DMS79 treated with DMSO at 0.1 percent for 48 hours (cell line): ENCODE measurements around the gene CNTNAP1.

Experiments
- DNase-seq: peaks from one replicate; lab custom pipeline; 2025; lab: John Stamatoyannopoulos, UW

Gene CNTNAP1

DNA sequence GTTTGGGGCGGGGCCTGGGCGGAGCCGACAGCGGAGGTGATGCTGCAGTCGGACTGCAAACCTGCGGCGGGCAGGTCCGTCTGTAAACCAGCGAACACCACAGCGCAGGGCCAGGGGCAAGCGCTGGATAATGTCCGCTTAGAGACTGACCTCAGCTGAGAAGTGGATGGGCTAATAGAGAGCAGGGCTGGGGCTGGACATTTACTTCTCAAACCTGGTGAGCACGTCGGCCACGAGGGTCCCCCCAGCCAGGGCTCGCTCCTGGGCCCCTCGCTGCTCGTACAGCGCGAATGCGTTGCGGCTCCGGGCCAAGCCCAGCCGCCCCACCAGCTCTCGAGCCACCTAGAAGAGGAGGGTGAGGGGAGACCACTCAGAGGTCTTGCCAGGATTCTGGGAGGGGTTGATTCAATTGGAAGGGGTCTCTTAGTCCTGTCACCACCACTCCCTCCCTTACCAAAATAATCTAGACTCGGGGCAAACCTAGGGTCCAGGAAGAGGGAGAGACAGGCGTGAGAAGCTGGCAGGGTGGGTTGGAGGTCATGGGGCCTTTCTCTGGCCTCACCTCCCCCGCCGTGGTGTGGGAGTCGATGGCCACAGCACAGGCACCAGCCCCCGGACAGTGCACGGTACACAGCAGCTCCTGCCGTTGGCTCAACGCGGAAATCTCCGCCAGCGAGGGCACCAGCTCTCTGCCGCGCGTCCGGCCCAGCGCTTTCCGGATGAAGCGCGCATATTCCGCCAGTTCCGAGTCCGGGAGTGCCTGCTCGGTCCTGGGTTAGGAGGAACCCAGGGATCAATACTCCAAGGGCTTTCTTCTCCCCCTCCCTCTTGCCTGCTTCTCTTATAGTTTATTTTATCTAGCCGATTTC lies 11.3 kb upstream of the CNTNAP1 start:
- no peak for DNase-seq

DNA sequence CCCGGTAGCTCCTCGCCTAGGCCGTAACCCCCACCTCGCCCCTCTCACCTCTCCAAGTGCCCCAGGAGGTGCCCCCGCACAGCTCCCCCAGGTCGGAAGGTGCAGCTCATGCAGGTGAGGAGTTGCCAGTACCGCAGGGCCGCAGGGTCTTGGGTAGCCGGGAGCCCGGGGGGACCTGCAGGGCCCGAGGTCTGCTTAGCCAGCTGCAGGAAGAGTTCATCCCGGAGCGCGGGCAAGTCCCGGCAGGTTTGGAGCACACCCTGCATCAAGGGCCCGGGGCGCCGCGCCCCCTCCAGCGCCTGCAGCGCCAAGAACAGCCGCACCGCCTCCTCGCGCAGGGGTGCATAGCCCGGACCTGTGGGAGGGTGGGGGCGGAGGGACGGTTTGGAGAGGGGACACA lies 10.3 kb upstream of the CNTNAP1 start:
- peak; percentile 77 for DNase-seq

DNA sequence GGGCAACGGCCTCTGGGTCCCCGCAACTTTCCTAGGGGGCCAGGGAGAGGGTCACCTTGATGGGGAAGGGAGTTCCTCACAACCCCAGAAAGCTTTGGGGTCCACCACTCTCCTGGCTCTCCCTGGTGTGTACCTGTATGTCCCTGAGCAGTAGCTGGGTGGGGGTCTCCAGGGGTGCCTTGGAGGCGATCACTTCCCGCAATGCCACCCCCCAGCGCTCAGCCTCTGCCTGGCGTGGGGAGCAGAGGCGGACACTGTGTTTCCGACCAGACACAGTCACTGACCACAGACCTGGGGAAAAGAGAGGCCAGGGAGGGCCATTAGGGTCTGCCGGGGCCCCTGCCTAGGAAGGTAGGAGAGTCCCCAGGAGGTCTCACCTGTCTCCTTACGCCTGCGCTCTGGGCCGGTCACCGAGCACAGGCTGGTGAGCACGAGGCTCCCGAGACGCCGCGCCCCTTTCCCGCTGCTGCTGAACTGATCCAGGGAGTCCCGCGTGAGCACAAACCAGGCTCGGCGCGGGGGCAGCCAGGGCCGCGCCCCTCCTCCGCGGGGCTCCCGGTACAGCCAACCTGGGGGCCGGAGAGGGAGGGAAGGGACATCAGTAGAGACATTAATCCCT lies 9.0 kb upstream of the CNTNAP1 start:
- no peak for DNase-seq

DNA sequence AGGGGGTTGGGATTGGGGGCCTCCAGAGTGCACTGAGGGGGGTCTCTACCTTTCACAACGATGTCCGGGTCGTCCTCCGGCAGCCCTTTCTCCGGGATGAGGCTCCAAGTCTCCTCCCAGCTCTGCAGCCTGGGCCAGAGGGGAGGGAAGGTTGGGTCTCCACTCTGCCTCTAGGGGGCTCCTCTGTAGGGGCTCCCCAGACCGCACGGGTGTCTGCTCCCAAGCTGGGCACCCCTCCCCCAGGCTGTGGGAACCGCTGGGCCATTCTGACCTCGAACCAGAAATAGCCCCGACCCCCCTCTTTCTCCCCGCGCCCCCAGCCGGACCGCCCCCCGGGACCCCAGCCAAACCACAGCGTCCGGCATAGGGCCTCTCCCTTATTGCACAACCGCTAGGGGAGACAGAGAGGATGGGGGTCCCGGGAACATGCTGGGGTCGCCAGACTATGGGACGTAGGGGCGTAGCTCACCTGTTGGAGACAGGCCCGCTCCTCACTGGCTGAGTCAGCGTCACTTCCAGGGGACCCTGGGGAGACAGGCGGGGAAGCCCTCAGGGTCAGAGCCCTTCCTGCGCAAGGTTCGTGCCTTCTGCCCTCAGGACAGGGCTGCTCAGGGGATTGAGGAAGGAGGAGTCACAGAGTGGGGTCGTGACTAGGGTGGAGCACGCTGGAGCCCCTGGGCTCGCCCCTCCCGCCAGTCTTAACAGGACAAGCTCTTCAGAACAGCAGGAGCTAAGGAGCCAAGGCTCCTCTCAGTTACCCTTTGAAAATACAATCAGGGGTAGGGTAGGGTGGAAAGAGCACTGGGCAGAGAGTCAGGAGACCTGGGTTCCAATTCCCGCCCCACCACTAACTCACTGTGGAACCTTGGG lies 8.2 kb upstream of the CNTNAP1 start:
- DNase-seq, result peak; percentile 49

DNA sequence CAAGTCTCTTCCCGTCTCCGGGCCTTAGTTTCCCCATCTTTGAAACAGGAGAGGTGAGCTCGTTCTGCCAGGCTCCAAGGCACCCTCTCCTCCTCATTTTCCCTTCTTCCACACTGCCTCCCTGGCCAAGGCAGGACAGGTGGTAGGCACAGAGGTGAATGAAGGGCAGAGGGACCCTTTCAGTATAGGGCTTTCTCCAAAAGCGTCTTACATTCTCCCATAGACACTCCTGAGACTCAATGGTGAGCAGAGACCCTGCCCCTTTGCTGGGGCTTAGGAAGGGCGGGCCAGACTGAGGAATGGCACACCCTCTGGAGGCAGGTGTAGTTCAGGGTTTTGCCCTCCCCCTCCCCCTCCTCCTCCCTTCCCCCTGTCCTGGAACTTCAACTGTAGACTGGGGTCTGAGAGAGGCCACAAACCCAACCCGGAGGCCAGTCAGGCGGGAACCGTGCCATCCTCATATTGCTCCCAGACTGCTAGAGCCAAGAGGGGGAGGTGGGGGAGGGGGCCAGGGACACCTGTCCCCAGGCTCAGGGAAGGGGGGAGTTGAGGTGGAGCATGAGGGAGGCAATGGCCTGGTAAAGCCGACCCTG lies 7.5 kb upstream of the CNTNAP1 start:
- DNase-seq, result peak; percentile 69

DNA sequence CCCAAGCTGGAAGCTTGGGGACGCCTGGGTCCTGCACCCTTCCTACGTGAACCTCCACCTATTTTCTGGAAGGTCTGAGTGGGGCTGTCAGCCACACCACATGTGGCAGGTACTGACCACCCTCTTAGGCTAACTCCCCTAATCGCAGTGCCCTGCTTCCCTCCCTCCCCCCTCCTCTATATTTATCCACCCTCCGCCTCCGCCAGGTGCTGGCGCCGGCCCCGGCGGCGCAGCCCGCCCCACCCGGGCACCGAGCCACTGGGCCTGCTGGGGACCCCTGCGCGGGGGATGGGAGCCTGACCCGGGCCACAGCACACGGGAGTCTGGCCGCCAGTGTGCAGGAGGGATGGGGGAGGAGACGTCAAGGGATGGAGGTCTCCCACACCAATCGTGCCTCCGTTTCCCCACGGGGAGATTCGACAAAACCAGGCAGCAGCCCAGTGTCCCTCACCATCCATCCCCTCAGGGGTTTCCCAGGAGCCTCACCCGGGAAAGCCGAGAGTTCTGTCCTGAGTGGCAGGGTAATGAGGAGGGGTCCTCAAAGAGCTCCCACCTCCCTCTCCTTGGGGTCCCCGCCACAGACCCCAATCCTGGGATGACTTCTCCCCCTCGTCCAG lies 6.9 kb upstream of the CNTNAP1 start:
- peak; percentile 69 for DNase-seq

DNA sequence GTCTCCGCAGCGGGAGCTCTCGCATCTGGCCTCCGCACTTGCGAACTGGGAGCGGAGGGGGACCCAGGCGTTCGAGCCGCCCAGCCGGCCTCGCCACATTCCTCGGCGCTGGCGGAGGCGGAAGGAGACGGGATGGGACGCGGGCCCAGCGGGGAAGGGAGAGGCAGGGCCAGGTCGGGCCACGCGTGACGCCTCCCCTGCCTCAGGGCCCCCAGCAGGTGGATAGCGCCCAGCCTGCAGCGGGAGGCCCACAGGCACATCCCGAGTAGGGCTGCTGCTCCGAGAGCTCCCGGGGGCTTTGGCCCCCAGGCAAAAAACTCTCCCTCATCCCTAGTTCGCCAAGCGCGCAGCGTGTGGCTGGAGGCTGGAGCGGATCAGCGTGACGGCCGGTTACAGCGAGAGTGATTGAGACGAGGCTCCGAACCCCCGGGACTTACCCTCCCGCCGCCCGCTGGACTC lies 6.3 kb upstream of the CNTNAP1 start:
- DNase-seq, result peak; percentile 45

DNA sequence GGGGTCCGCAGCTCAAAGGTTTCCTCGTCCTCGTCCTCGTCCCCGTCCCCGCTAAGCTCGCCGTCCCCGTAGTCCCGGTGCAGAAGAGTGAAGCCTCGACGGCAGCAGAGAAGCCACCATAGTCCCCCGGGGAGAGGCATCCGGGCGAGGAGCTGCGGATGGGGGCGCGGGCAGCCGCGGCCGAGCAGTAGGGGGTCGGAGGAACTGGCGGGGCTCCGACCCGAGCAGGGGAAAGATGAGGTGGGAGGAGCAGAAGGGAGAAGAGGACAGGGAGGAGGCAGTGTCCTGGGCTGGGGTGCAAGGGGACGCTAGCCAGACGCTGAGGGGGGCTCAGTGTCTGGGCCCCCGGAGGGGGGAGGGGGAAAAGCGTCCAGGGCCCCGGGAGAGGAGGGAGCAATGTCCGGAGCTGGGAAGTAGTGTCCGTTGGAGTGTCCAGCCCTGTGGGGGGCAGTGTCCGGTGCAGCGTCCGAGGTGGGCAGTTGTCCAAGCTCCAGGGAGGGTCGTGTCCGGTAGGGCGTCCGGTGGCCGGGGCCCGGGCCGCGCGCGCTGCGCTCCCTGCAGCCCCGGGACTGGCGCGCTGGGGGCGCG lies 5.8 kb upstream of the CNTNAP1 start, which contains the start of gene PLEKHH3:
Gene PLEKHH3, minus strand, starts transcription at position 571 of the 588 bp plus-strand sequence. Its CDS starts 431 bp downstream, at position 140.
- DNase-seq, result peak; percentile 45

DNA sequence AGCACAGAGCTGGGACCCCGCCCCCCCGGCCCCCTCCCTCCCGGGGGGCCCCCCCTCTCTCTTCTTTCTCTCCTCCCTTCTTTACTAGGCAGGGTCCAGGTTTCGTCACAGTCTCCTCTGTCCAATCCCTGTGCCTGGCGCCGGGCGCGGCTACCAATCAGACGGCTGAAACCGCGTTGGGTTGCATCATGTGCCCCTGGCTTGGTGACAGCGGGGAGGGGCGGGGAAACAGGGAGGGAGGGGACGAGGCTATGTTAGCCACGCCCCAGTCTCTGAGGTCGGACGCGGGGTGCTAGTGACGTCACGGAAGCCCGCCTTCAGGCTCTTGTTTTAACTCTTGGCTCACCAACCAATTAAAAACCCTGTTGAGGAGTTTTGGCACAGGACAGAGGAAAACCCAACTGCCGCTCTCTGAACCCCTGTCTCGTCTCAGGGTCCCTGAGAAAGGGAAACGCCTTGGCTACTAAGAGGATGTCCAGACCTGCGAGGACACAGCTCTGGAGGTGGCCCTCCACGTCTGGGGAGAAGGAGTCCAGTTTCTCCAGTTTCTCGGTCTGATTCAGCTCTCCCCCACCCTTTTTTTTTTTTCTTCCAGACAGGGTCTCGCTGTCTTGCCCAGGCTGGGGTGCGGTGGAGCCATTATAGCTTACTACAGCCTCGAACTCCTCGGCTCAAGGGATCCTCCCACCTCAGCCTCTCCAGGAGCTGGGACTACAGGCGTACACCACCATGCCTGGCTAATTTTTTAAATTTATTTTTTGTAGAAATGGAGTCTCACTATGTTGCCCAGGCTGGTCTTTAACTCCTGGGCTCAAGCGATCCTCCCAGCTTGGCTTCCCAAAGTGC lies 5.1 kb upstream of the CNTNAP1 start:
- DNase-seq, result peak; percentile 98

DNA sequence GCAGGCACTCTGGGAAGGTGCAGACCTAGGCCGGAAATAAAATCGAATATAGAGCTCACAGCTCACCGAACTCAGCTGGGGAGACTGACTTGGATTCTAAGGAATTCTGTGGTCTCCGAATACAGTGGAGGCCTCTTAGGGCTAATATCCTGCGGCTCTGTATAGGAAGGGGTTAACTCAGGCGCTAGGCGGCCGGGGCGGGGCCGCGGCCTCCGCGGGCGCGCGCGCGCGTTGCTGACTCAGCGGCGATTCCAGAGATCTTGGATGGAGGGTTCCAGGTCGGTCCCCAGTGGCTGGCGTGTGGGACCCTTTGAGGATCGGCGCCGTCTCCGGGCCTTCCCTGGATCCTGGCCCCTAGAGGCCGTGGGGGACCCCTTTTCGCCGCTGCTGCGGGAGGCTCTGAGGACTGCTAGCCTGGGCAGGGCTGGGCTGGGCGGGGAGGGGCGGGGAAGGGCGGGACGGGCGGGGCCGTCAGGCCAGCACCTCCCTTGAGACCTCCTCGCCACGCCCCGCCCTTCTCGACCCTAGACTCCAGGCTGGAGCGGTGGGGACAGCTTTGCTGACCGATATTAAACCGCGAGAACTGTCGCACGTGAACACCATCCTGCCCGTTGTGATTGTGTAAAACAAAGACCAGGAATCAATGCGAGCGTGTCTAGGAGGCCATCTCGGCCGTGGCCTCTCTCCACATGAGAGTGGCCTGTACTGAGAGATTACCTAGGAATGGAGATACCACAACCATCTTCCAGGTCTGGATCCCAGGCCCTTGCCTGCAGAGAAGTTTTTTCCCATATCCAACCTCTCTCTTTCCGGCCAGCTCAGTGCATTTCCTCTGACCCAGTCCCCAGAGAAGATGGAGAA lies 4.2 kb upstream of the CNTNAP1 start:
- DNase-seq, result peak; percentile 86

DNA sequence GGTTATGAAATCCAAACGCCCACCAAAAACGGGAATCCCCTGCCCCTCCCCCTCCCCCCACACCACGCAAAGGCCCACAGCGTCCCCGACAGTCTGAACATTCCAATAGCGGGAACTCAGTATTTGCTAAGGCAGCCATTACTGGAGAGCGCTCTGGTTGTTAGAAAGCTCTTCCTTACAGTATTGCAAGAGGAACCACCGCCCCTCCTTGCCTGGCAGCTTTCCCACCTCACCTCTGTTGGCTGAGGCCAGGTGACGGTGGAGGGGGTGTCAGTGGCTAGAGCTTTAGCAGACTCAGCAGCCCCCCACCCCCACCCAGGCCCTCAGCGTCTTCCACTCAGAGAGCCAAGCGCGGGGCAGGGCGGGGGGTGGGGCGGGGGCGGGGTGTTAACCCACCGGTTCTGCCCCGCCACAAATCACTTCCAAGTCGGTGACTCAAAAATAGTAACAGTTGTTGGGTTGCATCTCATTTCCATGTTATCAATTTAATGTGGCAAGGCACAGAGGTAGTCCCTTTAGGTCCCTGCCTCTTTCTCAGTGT lies 3.3 kb upstream of the CNTNAP1 start:
- peak; percentile 94 for DNase-seq

DNA sequence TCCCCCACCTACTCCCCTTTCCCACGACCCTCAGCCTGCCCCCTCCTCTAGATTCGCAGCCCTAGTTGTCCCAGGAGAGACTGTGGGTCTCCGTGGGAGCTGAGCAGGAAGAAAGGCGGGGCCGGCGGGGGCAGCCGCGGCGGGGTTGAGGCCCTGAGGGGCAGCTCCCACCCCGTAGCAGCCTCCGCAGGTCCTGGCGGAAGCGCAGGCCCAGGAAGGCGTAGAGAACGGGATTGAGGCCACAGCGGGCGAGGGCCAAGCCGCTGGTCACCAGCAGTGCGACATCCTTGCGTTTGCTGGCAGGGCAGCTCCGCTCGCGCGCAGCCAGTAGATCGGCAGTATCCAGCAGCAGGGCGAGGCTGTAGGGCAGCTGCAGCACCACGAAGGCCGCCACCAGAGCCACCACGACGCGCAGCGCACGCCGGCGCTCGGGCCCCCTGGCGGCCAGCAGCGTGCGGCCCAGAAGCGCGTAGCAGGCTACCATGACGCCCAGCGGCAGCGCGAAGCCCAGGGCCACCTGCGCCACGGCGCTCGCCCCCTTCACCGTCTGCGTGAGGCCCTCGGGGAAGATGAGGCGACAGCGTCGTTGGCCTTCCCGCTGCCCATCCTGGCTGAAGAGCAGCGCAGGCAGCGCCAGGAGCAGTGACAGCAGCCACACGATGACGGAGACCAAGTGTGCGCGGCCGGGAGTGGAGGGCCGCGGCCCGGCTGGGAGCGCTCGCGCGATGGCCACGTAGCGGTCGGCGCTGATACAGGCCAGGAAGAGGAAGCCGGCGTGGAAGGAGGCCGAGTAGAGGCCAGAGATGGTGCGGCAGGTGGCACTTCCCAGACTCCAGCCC lies 2.6 kb upstream of the CNTNAP1 start:
- peak; percentile 76 for DNase-seq

DNA sequence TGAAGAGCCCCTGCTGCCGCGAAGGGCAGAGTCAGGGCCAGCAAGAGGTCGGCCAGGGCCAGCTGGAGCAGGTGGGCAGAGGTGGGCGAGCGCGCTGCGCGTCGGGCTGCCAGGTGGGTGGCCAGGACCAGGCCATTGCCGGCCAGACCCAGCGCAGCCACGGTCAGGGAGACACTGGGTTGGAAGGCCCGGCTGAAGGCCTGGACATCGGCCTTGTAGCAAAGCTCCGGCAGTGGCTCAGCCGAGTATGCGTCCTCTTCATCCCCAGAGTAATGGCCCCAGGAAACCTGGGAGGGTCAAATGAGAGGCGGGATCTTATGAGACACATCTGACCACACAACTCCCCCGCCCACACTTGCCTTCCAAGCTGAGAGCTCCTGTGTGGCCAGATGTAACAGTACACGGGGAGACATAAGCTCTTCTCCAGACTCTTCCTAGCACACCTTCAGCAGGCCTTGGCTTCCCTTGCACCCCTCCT lies 2.0 kb upstream of the CNTNAP1 start:
- peak; percentile 25 for DNase-seq

DNA sequence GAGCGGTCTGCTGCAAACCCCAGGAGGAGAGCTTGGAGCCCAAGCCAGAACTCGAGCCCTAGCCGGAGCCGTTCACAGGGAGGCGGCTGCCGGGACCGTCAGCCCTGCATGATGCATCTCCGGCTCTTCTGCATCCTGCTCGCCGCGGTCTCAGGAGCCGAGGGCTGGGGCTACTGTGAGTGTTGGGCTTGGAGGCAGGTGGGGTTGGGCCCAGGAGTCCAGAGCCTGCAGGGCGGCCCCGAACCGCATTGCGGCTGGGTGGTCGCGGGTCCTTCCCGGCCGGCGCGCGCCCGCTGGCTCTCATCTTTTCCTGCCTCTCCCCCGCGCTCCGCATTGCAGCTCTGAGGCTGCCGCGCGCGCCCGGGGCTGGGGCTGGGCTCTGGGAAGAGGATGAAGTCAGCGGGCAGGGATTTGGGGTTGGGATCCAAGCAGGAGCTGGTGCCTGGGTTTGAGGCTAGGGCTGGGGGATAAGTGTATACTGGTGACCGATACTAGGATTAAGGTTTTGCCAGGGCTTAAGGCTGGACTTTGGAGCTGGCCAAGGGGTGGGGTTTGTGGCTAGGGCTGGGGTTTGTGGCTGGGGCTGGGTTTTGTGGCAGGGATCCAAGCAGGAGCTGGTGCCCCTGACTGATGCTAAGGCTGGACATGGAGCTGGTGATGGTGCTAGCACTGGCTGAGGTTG lies 532 bp downstream of the CNTNAP1 start:
- peak; percentile 68 for DNase-seq

DNA sequence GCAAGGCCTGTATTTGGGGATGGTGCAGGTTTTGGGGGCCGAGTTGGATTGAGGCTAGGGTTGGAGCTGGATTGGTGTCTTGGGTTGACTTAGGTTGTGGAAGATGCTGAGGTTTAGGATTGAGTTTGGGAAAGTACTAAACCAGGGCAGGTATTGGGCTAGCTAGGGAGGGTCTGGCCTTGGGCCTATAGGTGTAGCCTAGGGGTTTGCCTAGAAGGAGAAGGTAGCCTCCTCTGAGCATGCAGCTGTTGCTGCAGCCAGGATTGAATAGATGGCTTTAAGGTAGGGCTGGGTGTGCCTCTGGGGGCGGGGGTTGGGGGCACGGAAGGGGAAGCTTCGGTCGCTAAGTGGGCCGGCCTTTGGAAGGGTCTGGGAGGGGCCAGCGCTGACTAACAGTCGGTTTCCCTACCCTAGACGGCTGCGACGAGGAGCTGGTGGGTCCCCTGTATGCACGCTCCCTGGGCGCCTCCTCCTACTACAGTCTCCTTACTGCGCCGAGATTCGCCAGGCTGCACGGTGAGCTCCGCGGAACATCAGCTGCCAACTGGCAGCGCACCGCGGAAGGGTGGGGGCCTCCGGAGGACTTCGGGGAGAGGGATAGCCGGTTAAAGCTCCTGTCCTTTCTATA lies 1.2 kb downstream of the CNTNAP1 start:
- DNase-seq, result no peak

DNA sequence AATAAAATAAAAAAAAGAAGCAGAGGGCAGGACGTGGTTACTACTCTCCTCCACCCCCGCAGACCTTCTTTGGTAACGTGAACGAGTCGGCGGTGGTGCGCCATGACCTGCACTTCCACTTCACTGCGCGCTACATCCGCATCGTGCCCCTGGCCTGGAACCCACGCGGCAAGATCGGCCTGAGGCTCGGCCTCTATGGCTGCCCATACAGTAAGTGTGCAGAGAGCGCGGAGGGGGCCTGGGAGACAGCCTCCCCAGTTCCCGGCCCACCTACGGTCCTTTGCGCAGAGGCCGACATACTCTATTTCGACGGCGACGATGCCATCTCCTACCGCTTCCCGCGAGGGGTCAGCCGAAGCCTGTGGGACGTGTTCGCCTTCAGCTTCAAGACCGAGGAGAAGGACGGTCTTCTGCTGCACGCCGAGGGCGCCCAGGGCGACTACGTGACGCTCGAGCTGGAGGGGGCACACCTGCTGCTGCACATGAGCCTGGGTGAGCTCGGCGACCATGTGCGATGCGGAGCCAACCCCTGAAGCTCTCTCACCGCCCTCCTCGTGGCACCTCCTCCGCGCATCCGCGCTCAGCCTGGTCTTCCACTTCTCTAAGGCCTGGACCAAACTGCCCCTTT lies 2.7 kb downstream of the CNTNAP1 start:
- DNase-seq, result no peak
